Measurements from ENCODE around the gene CDON.

Gene CDON, protein sequence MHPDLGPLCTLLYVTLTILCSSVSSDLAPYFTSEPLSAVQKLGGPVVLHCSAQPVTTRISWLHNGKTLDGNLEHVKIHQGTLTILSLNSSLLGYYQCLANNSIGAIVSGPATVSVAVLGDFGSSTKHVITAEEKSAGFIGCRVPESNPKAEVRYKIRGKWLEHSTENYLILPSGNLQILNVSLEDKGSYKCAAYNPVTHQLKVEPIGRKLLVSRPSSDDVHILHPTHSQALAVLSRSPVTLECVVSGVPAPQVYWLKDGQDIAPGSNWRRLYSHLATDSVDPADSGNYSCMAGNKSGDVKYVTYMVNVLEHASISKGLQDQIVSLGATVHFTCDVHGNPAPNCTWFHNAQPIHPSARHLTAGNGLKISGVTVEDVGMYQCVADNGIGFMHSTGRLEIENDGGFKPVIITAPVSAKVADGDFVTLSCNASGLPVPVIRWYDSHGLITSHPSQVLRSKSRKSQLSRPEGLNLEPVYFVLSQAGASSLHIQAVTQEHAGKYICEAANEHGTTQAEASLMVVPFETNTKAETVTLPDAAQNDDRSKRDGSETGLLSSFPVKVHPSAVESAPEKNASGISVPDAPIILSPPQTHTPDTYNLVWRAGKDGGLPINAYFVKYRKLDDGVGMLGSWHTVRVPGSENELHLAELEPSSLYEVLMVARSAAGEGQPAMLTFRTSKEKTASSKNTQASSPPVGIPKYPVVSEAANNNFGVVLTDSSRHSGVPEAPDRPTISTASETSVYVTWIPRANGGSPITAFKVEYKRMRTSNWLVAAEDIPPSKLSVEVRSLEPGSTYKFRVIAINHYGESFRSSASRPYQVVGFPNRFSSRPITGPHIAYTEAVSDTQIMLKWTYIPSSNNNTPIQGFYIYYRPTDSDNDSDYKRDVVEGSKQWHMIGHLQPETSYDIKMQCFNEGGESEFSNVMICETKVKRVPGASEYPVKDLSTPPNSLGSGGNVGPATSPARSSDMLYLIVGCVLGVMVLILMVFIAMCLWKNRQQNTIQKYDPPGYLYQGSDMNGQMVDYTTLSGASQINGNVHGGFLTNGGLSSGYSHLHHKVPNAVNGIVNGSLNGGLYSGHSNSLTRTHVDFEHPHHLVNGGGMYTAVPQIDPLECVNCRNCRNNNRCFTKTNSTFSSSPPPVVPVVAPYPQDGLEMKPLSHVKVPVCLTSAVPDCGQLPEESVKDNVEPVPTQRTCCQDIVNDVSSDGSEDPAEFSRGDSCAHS (N-terminal part only)

DNA sequence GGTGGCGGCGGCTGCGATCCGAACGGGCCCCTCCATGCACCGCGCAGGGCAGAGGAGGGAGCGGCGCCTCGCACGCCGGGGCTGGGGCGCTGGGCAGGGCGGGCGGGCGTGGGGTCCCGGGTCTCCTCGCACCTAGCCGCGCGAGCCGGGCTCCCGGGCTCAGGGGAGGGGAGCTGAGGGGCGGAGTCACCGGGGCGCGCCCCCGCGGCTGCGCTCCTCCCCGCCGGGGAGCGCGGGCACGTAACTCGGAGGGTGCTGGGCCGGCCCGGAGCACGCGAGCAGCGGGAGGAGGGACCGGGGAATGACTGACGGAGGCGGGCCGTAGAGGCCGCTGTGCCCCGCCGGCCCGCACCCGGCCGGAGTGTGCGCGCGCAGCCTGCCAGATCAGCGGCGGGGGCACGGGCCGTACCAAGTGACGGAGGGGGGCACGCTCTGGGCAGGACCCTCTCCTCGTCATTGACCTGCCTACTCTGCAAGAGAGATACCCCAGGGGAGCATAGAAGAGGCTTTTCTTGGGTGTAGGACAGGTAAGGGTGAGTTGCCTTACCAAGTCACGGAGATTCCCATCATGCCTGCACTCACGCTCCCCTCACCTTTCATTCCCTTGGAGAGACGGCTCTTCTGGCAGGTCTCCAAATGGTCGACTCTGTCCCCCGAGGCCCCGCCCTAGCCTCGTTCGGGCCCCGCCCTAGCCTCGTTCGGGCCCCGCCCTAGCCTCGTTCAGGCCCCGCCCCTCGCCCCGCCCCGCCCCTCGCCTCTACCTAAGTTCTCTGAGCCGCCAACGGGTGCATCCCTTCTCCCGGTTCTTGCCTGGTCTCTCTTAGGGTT is at the start of gene CDON:
Gene CDON (minus strand): TSS at position 188 of the 828 bp plus-strand sequence. CDS start 39,390 bp downstream, outside the sequence.
- peak within 1 kb of the TSS; percentile 77 to 87 (median 82) for H3K4me3 ChIP-seq (ENCODE audit: low read depth in 1 of 5, low read length in 5 of 5)
- no peaks in the 10 kb centered on the region for H3K36me3 ChIP-seq (ENCODE audit: control insufficient read depth in 5 of 5, insufficient read depth in 5 of 5, low read length in 5 of 5)

DNA sequence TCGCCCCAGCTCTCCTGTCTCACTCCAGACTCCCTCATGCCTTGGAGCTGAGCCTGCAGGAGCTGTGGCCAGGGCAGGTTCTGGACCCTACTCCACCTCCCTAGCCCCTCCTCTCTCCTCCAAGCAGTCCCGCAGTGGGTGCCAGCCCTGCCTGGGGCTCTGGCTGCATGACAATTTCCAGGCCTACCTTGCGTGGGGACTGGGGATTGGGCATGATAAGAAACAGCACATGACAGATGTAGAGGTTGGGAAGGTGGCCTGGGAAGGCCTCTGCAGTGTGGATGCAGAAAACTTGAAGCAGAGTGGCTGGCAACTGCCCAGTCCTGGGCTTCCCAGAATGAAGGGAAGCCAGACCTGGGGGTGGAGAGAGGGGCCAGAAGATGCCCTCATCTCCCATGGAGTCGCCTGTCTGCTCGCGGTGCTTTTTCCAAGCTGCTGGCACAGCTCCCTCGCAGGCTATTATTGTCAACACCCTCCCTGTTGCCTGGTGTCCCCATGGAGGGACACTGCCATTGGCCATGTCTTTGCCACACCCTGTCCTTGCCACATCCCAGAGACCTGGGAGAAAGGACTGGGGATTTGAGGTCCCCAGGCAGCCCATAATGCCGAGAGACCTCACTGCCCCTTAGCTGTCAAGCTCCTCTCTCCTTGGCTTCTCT is 48.9 kb upstream of the CDON start:
- Histone ChIP-seq H3K4me1 (ENCODE audit: control insufficient read depth in 5 of 5, insufficient read depth in 5 of 5, low read length in 5 of 5) (peaks cover 14 to 62% (median 60%) of the 10 kb centered on the region in 5 donors), H3K27ac (ENCODE audit: low read depth, low read length) (peak overlapping the region; percentile 97), H3K4me3 (ENCODE audit: low read depth in 1 of 5, low read length in 5 of 5) (no peak overlapping the region), H3K27me3 (ENCODE audit: control insufficient read depth in 5 of 5, insufficient read depth in 4 of 5, low read length in 5 of 5) (no peaks in the 10 kb centered on the region), H3K9me3 (ENCODE audit: control insufficient read depth in 5 of 5, low read length in 5 of 5) (no peaks in the 10 kb centered on the region), H3K36me3 (ENCODE audit: control insufficient read depth in 5 of 5, insufficient read depth in 5 of 5, low read length in 5 of 5) (no peaks in the 10 kb centered on the region), H3K9ac (ENCODE audit: low read length in 5 of 5) (no peak overlapping the region)

More for the DNA sequence above, at the start of gene CDON:
- Histone ChIP-seq H3K27me3 (ENCODE audit: control insufficient read depth in 5 of 5, insufficient read depth in 4 of 5, low read length in 5 of 5) (peaks cover 0 to 3% (median 0%) of the 10 kb centered on the region in 5 donors), H3K9me3 (ENCODE audit: control insufficient read depth in 5 of 5, low read length in 5 of 5) (no peaks in the 10 kb centered on the region), H3K27ac (ENCODE audit: low read depth, low read length) (peak within 1 kb of the TSS; percentile 2), H3K4me1 (ENCODE audit: control insufficient read depth in 5 of 5, insufficient read depth in 5 of 5, low read length in 5 of 5) (peaks cover 0 to 27% (median 15%) of the 10 kb centered on the region in 5 donors), H3K9ac (ENCODE audit: low read length in 5 of 5) (peak within 1 kb of the TSS; percentile 23 to 92 (median 85))

DNA sequence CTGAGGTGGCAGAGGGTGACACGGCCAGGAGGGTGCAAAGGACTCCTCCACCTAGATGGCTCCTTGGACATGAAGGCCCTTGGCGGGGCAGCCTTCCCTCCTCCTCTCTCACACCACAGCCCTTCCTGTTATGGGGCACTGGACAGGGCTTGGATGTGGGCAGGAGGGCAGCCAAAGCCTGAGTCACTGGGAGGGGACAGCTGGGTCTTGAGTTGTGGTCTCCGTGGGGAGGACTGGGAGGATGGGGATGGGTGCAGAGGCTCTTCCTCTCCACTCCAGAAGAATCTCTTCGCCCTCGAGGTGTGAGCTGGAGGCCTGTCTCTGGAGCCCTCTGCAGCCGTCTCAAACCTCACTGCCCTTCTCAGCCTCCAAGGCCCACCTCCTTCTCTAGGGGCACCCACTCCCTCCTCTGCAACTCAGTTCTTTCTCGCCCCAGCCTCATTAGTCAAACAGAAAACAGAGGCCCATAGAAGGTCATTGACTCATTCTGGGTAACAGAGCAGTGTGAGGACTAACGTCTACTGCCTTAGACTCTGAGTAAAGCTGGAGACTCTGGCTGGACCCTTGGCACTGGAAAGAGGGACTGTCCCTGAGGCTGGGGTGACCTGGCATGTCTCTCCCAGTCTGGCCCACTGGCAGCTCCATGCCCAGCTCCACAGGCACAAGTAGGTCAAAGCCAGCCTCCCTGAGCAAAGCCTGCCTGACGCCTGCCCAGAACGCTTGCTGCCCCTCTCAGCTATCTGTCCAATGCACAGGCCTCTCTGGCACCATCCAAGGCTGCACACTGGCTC is 47.5 kb upstream of the CDON start:
- no peaks in the 10 kb centered on the region for H3K27me3 ChIP-seq (ENCODE audit: control insufficient read depth in 5 of 5, insufficient read depth in 4 of 5, low read length in 5 of 5)
- H3K4me3 ChIP-seq (ENCODE audit: low read depth in 1 of 5, low read length in 5 of 5): no peak overlapping the region
- H3K9ac ChIP-seq (ENCODE audit: low read length in 5 of 5): no peak overlapping the region
- peak overlapping the region; percentile 46 for H3K27ac ChIP-seq (ENCODE audit: low read depth, low read length)
- H3K9me3 ChIP-seq (ENCODE audit: control insufficient read depth in 5 of 5, low read length in 5 of 5): no peaks in the 10 kb centered on the region
- no peaks in the 10 kb centered on the region for H3K36me3 ChIP-seq (ENCODE audit: control insufficient read depth in 5 of 5, insufficient read depth in 5 of 5, low read length in 5 of 5)
- H3K4me1 ChIP-seq (ENCODE audit: control insufficient read depth in 5 of 5, insufficient read depth in 5 of 5, low read length in 5 of 5): peaks cover 14 to 48% (median 45%) of the 10 kb centered on the region in 5 donors

DNA sequence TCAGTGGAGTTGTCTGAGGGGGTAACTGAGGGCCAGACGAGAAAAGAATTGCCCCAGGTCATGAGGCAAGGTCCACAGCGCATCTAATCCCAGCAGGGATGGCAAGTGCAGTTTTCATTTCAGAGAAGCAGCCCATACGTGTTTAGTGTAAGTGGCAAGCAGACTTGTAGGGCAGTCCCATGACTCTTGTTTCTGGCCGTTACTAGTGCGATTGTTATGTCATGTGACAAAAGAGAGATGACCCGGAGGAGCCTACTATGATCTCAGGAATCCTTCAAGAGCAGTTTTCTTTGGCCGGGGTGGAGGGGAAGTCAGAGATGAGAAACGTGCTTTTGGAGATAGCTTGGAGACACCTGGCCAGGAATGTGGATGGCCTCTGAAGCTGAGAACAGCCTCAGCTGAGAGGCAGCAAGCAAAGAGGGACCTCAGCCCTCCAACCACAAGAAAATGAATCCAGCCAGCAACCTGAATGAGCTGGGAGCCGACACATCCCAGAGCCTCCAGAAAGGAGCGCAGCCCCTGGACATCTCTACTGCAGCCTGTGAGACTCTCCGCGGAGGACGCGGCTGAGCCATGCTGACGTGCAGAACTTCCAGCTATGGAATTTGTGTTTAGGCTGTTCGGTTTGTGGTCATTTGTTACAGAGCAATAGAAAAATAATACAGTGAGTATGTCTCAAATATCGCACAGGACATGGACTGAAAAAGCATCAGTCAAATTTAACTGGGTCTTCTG is 44.1 kb upstream of the CDON start:
- Histone ChIP-seq H3K4me3 (ENCODE audit: low read depth in 1 of 5, low read length in 5 of 5) (no peak overlapping the region), H3K27me3 (ENCODE audit: control insufficient read depth in 5 of 5, insufficient read depth in 4 of 5, low read length in 5 of 5) (no peaks in the 10 kb centered on the region), H3K36me3 (ENCODE audit: control insufficient read depth in 5 of 5, insufficient read depth in 5 of 5, low read length in 5 of 5) (no peaks in the 10 kb centered on the region), H3K9me3 (ENCODE audit: control insufficient read depth in 5 of 5, low read length in 5 of 5) (no peaks in the 10 kb centered on the region), H3K27ac (ENCODE audit: low read depth, low read length) (no peak overlapping the region), H3K4me1 (ENCODE audit: control insufficient read depth in 5 of 5, insufficient read depth in 5 of 5, low read length in 5 of 5) (peaks cover 0 to 19% (median 17%) of the 10 kb centered on the region in 5 donors), H3K9ac (ENCODE audit: low read length in 5 of 5) (no peak overlapping the region)

DNA sequence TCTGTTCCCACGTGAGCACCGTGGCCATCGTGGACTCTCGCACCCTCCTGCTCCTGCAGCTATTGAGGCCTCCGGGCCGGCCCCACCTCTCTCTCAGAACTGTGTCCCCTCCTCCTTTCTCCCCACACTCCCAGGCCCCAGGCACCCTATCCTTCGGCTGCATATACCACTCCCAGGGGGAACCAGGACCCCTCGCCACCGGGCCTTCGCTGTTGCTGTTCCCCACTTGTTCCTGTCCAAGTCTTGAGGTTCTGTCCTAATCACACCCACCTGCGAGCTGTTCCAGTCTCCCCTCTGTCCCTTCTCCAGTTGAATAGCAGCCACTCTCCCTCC is 43.0 kb upstream of the CDON start:
- Histone ChIP-seq H3K4me1 (ENCODE audit: control insufficient read depth in 5 of 5, insufficient read depth in 5 of 5, low read length in 5 of 5) (peaks cover 0 to 13% (median 7%) of the 10 kb centered on the region in 5 donors), H3K27ac (ENCODE audit: low read depth, low read length) (no peak overlapping the region), H3K36me3 (ENCODE audit: control insufficient read depth in 5 of 5, insufficient read depth in 5 of 5, low read length in 5 of 5) (no peaks in the 10 kb centered on the region), H3K9me3 (ENCODE audit: control insufficient read depth in 5 of 5, low read length in 5 of 5) (no peaks in the 10 kb centered on the region), H3K27me3 (ENCODE audit: control insufficient read depth in 5 of 5, insufficient read depth in 4 of 5, low read length in 5 of 5) (no peaks in the 10 kb centered on the region), H3K9ac (ENCODE audit: low read length in 5 of 5) (no peak overlapping the region), H3K4me3 (ENCODE audit: low read depth in 1 of 5, low read length in 5 of 5) (no peak overlapping the region)

DNA sequence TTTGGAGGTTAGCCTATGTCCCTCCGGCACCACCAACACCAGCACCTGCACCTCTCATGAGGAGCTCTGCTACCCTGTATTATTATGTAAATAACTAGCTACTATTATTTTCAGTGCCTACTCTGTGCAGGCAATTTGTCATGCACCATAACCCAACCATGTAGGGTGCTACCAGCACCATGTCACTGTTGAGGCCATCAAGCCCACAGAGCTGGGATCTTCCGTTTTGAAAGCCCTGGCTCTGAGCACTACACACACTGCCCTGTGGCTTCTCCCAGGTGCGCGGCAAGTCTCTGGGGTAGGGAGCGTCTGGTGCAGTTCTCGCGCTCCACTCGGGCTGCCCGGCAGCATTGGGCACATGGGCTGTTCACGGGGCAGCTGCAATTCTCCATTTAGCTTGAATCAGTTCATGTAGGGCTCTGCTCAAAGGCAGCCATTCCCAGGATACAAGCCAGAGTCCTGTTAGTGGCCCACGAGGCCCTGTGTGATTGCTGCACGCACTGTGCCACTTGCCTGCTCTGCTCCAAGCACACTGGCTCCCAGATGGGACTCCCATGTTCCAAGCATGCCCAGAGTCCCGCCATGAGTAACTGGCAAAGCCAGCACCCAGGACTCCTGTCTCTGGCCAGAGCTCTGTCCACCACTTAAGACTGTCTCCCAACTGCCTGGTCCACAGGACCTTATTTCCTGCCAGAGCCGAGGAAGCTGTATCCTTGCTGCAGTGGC is 42.5 kb upstream of the CDON start:
- Histone ChIP-seq H3K4me3 (ENCODE audit: low read depth in 1 of 5, low read length in 5 of 5) (no peak overlapping the region), H3K9me3 (ENCODE audit: control insufficient read depth in 5 of 5, low read length in 5 of 5) (no peaks in the 10 kb centered on the region), H3K36me3 (ENCODE audit: control insufficient read depth in 5 of 5, insufficient read depth in 5 of 5, low read length in 5 of 5) (no peaks in the 10 kb centered on the region), H3K27ac (ENCODE audit: low read depth, low read length) (no peak overlapping the region), H3K4me1 (ENCODE audit: control insufficient read depth in 5 of 5, insufficient read depth in 5 of 5, low read length in 5 of 5) (peaks cover 0 to 8% (median 7%) of the 10 kb centered on the region in 5 donors), H3K27me3 (ENCODE audit: control insufficient read depth in 5 of 5, insufficient read depth in 4 of 5, low read length in 5 of 5) (no peaks in the 10 kb centered on the region), H3K9ac (ENCODE audit: low read length in 5 of 5) (no peak overlapping the region)

DNA sequence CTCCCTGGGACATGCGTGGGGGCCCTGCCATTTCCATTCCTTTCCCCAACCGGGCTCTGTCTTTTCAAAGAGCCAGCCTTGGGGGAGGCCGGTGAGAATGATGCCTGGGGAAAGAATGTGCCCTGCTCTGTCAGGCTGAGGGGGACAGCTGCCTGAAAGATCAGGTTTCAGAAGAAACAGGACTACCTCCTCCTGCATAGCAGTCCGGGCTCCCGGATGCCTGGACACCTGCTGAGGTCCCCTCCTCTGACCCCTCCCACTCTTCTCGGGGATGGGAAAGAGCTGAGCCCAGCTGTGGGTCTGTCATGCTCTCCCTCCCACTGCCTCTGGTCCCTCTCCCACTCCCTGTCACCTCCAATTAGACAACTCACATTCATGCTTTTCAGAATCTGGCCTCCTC is 41.8 kb upstream of the CDON start:
- no peaks in the 10 kb centered on the region for H3K27me3 ChIP-seq (ENCODE audit: control insufficient read depth in 5 of 5, insufficient read depth in 4 of 5, low read length in 5 of 5)
- H3K9ac ChIP-seq (ENCODE audit: low read length in 5 of 5): no peak overlapping the region
- no peaks in the 10 kb centered on the region for H3K36me3 ChIP-seq (ENCODE audit: control insufficient read depth in 5 of 5, insufficient read depth in 5 of 5, low read length in 5 of 5)
- no peak overlapping the region for H3K27ac ChIP-seq (ENCODE audit: low read depth, low read length)
- peaks cover 0 to 7% (median 6%) of the 10 kb centered on the region in 5 donors for H3K4me1 ChIP-seq (ENCODE audit: control insufficient read depth in 5 of 5, insufficient read depth in 5 of 5, low read length in 5 of 5)
- H3K4me3 ChIP-seq (ENCODE audit: low read depth in 1 of 5, low read length in 5 of 5): no peak overlapping the region
- H3K9me3 ChIP-seq (ENCODE audit: control insufficient read depth in 5 of 5, low read length in 5 of 5): no peaks in the 10 kb centered on the region

DNA sequence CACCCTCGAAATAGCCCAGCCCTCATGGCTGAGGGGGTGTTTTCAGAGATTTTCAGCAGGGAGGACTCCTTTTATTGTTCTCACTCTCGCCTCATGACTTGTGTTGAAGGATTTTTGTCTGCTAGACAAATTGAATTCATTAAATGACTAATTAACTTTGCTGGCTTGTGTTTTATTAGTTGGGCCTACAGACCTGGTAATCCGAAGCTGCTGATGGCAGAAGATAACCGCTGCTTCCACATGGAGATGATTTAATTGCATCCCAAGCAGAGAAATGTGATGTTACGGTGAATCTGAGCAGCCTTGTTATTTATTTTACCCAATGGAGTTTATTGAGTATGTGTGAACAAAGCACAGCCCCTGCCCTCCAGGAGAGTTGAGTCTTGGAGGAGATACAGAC is 40.5 kb upstream of the CDON start:
- Histone ChIP-seq H3K4me1 (ENCODE audit: control insufficient read depth in 5 of 5, insufficient read depth in 5 of 5, low read length in 5 of 5) (peaks cover 0 to 7% (median 6%) of the 10 kb centered on the region in 5 donors), H3K27ac (ENCODE audit: low read depth, low read length) (no peak overlapping the region), H3K9ac (ENCODE audit: low read length in 5 of 5) (no peak overlapping the region), H3K9me3 (ENCODE audit: control insufficient read depth in 5 of 5, low read length in 5 of 5) (no peaks in the 10 kb centered on the region), H3K4me3 (ENCODE audit: low read depth in 1 of 5, low read length in 5 of 5) (no peak overlapping the region), H3K36me3 (ENCODE audit: control insufficient read depth in 5 of 5, insufficient read depth in 5 of 5, low read length in 5 of 5) (no peaks in the 10 kb centered on the region), H3K27me3 (ENCODE audit: control insufficient read depth in 5 of 5, insufficient read depth in 4 of 5, low read length in 5 of 5) (no peaks in the 10 kb centered on the region)
